ENCODE measurements around the gene MGAT4B. TPM values are rescaled to one million over a fixed set of nuclear protein-coding genes. Genes with fewer than 3 reads are reported as not detected.

Gene MGAT4B
- 185 and 198 TPM in 2 replicates for total RNA-seq
- long read RNA-seq, partial matches to known transcripts = 0 of 1 reads
- long read RNA-seq, other reads (novel, unspliced or antisense) = 0 of 1 reads

GRCh38 chr5:179806250-179807048 lies at the start of gene MGAT4B:
TSS of gene MGAT4B (minus strand) at chr5:179806866. CDS start at chr5:179806583, 283 bp downstream.
- no peak for DNase-seq (ENCODE audit: extremely low spot score, unreplicated experiment)
- H3K9me3 Mint-ChIP-seq (ENCODE audit: unreplicated experiment) = no peaks in the 10 kb centered on the region
- H3K27ac Mint-ChIP-seq (ENCODE audit: unreplicated experiment) = peak within 1 kb of the TSS; percentile 50
- TF ChIP-seq CTCF (IDR thresholded peaks at IDR 0.05) = no peak
- H3K27me3 Mint-ChIP-seq (ENCODE audit: unreplicated experiment) = no peaks in the 10 kb centered on the region
- H3K4me1 Mint-ChIP-seq (ENCODE audit: unreplicated experiment) = peaks cover 28% of the 10 kb centered on the region
- peaks cover 10% of the 10 kb centered on the region for H3K36me3 Mint-ChIP-seq (ENCODE audit: unreplicated experiment)
- H3K4me3 Mint-ChIP-seq (ENCODE audit: unreplicated experiment) = peak within 1 kb of the TSS; percentile 72

GRCh38 chr5:179854356-179854755 lies 47.7 kb upstream of the MGAT4B start:
- Mint-ChIP-seq H3K36me3 (ENCODE audit: unreplicated experiment) (peaks cover 22% of the 10 kb centered on the region), H3K4me1 (ENCODE audit: unreplicated experiment) (peaks cover 11% of the 10 kb centered on the region), H3K9me3 (ENCODE audit: unreplicated experiment) (no peaks in the 10 kb centered on the region), H3K27ac (ENCODE audit: unreplicated experiment) (no peak overlapping the region), H3K27me3 (ENCODE audit: unreplicated experiment) (no peaks in the 10 kb centered on the region), H3K4me3 (ENCODE audit: unreplicated experiment) (no peak overlapping the region)
- no peak for DNase-seq (ENCODE audit: extremely low spot score, unreplicated experiment)
- TF ChIP-seq CTCF (IDR thresholded peaks at IDR 0.05) = no peak

GRCh38 chr5:179852993-179853547 lies 46.4 kb upstream of the MGAT4B start:
- H3K27ac Mint-ChIP-seq (ENCODE audit: unreplicated experiment) = no peak overlapping the region
- no peaks in the 10 kb centered on the region for H3K27me3 Mint-ChIP-seq (ENCODE audit: unreplicated experiment)
- no peak for TF ChIP-seq CTCF (IDR thresholded peaks at IDR 0.05)
- peaks cover 10% of the 10 kb centered on the region for H3K4me1 Mint-ChIP-seq (ENCODE audit: unreplicated experiment)
- no peaks in the 10 kb centered on the region for H3K9me3 Mint-ChIP-seq (ENCODE audit: unreplicated experiment)
- DNase-seq (ENCODE audit: extremely low spot score, unreplicated experiment) = no peak
- H3K36me3 Mint-ChIP-seq (ENCODE audit: unreplicated experiment) = peaks cover 23% of the 10 kb centered on the region
- H3K4me3 Mint-ChIP-seq (ENCODE audit: unreplicated experiment) = no peak overlapping the region

GRCh38 chr5:179841621-179842020 lies 35.0 kb upstream of the MGAT4B start:
- no peaks in the 10 kb centered on the region for H3K4me1 Mint-ChIP-seq (ENCODE audit: unreplicated experiment)
- peaks cover 6% of the 10 kb centered on the region for H3K9me3 Mint-ChIP-seq (ENCODE audit: unreplicated experiment)
- TF ChIP-seq CTCF (IDR thresholded peaks at IDR 0.05) = no peak
- H3K36me3 Mint-ChIP-seq (ENCODE audit: unreplicated experiment) = peaks cover 38% of the 10 kb centered on the region
- H3K27me3 Mint-ChIP-seq (ENCODE audit: unreplicated experiment) = no peaks in the 10 kb centered on the region
- H3K27ac Mint-ChIP-seq (ENCODE audit: unreplicated experiment) = no peak overlapping the region
- DNase-seq (ENCODE audit: extremely low spot score, unreplicated experiment) = no peak
- no peak overlapping the region for H3K4me3 Mint-ChIP-seq (ENCODE audit: unreplicated experiment)

- no peak for DNase-seq (ENCODE audit: extremely low spot score, unreplicated experiment)
- H3K4me3 Mint-ChIP-seq (ENCODE audit: unreplicated experiment) = no peak overlapping the region
- no peaks in the 10 kb centered on the region for H3K4me1 Mint-ChIP-seq (ENCODE audit: unreplicated experiment)
- H3K27me3 Mint-ChIP-seq (ENCODE audit: unreplicated experiment) = no peaks in the 10 kb centered on the region
- H3K27ac Mint-ChIP-seq (ENCODE audit: unreplicated experiment) = peak overlapping the region; percentile 31
- TF ChIP-seq CTCF (IDR thresholded peaks at IDR 0.05) = no peak
- peaks cover 5% of the 10 kb centered on the region for H3K9me3 Mint-ChIP-seq (ENCODE audit: unreplicated experiment)
- peaks cover 40% of the 10 kb centered on the region for H3K36me3 Mint-ChIP-seq (ENCODE audit: unreplicated experiment)
Observed at GRCh38 chr5:179840766-179841165, 34.1 kb upstream of the MGAT4B start.

Data from osteocyte (in vitro differentiated cells).